MV-4-11 (cell line): ENCODE measurements around the gene BARHL2.

Experiments used
- DNase-seq: peaks from one replicate; lab custom pipeline; 2025; lab: John Stamatoyannopoulos, UW

Gene BARHL2

GRCh38 chr1:90724926-90725656 is 8.0 kb upstream of the BARHL2 start:
- DNase-seq = no peak

- no peak for DNase-seq
Observed at GRCh38 chr1:90724361-90724760, 7.3 kb upstream of the BARHL2 start.

- no peak for DNase-seq
Observed at GRCh38 chr1:90723590-90724108, 6.5 kb upstream of the BARHL2 start.

GRCh38 chr1:90722874-90723589 is 5.9 kb upstream of the BARHL2 start:
- no peak for DNase-seq

GRCh38 chr1:90721210-90722194 is 4.4 kb upstream of the BARHL2 start:
- DNase-seq = peak; percentile 19

GRCh38 chr1:90720145-90720636 is 3.1 kb upstream of the BARHL2 start:
- DNase-seq = no peak

GRCh38 chr1:90719330-90720144 is 2.4 kb upstream of the BARHL2 start:
- DNase-seq = no peak

GRCh38 chr1:90718411-90719329 is 1.6 kb upstream of the BARHL2 start:
- DNase-seq = no peak

GRCh38 chr1:90717665-90718410 is 736 bp upstream of the BARHL2 start:
- no peak for DNase-seq

- no peak for DNase-seq
Observed at GRCh38 chr1:90717356-90717664, 208 bp upstream of the BARHL2 start.

GRCh38 chr1:90716243-90716551 is 905 bp downstream of the BARHL2 start:
- no peak for DNase-seq

GRCh38 chr1:90715309-90715708 is 1.8 kb downstream of the BARHL2 start:
- no peak for DNase-seq

GRCh38 chr1:90714521-90714951 is 2.6 kb downstream of the BARHL2 start:
- no peak for DNase-seq

- no peak for DNase-seq
Observed at GRCh38 chr1:90713741-90714509, 3.2 kb downstream of the BARHL2 start.

- DNase-seq = no peak
Observed at GRCh38 chr1:90712915-90713730, 4.0 kb downstream of the BARHL2 start.

GRCh38 chr1:90712153-90712856 is 4.8 kb downstream of the BARHL2 start:
- DNase-seq = no peak

- no peak for DNase-seq
Observed at GRCh38 chr1:90711696-90712095, 5.4 kb downstream of the BARHL2 start.
